AG04450 (cell line): ENCODE results near the gene TNIK. TPM values are rescaled to one million over a fixed set of nuclear protein-coding genes. Genes with fewer than 3 reads are reported as not detected.
A peak's percentile ranks its signal among the peaks of the same experiment; 100 is the strongest.

ENCODE experiments used
- CTCF ChIA-PET: fragments of 300-600, 350-600 bp; formaldehyde crosslinking; extraction: SDS; loops from one replicate; lab custom pipeline; 2022; ENCODE audit warnings: antibody characterized with exemption, inconsistent platforms; lab: Charles Lee
- POLR2A ChIA-PET: fragments of 350-600 bp; formaldehyde crosslinking; extraction: SDS; loops from one replicate; lab custom pipeline; 2021; ENCODE audit warnings: antibody characterized with exemption, inconsistent platforms; lab: Yijun Ruan, JAX
- DNase-seq: peaks from one replicate; pipeline ENCODE4 v3.0.0-alpha.2; 2011; ENCODE audit warnings: low read depth, low spot score
- H3K27ac ChIP-seq: one replicate; pipeline ENCODE4 v1.5.1; 2012; ENCODE audit warnings: low read depth, low read length, control low read depth
- H3K27me3 ChIP-seq: one replicate; pipeline ENCODE4 v1.6.0; 2012; ENCODE audit warnings: low read length; ENCODE audit not compliant: control insufficient read depth, insufficient read depth
- H3K4me3 ChIP-seq: 2 replicates; pipeline ENCODE4 v1.5.1; 2011; ENCODE audit warnings: mild to moderate bottlenecking, low read depth, low read length, control low read depth
- H3K9me3 ChIP-seq: 2 replicates; pipeline ENCODE4 v1.5.1; 2012; ENCODE audit warnings: low read length; ENCODE audit not compliant: control insufficient read depth, insufficient read depth
- polyA plus RNA-seq: library from polyadenylated mRNA; depleted of rRNA; stranded (reverse); fragments of >200 nt; gene quantifications from 2 replicates; pipeline ENCODE4 v1.2.3, GENCODE V29; 2011
- TF ChIP-seq, protein P1 (sequence below): IDR thresholded peaks from 2 replicates; pipeline ENCODE4 v1.5.1; 2011; ENCODE audit warnings: low read depth, low read length, control low read depth, inconsistent platforms

Gene TNIK
- polyA plus RNA-seq, 1 experiment = 9.0 TPM

- POLR2A ChIA-PET = no interaction called here
- DNase-seq = no peak
- TF ChIP-seq, protein P1, sequence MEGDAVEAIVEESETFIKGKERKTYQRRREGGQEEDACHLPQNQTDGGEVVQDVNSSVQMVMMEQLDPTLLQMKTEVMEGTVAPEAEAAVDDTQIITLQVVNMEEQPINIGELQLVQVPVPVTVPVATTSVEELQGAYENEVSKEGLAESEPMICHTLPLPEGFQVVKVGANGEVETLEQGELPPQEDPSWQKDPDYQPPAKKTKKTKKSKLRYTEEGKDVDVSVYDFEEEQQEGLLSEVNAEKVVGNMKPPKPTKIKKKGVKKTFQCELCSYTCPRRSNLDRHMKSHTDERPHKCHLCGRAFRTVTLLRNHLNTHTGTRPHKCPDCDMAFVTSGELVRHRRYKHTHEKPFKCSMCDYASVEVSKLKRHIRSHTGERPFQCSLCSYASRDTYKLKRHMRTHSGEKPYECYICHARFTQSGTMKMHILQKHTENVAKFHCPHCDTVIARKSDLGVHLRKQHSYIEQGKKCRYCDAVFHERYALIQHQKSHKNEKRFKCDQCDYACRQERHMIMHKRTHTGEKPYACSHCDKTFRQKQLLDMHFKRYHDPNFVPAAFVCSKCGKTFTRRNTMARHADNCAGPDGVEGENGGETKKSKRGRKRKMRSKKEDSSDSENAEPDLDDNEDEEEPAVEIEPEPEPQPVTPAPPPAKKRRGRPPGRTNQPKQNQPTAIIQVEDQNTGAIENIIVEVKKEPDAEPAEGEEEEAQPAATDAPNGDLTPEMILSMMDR = no peak
- CTCF ChIA-PET = no interaction called here
- H3K27ac ChIP-seq = no peak overlapping the region
- H3K9me3 ChIP-seq = no peaks in the 10 kb centered on the region
- no peaks in the 10 kb centered on the region for H3K27me3 ChIP-seq
- H3K4me3 ChIP-seq = no peak overlapping the region
These were observed 406.0 kb downstream of the TNIK start for GRCh38 chr3:171054231-171054630.

- Histone ChIP-seq H3K27me3 (no peaks in the 10 kb centered on the region), H3K27ac (no peak overlapping the region), H3K9me3 (no peaks in the 10 kb centered on the region), H3K4me3 (no peak overlapping the region)
- TF ChIP-seq, protein P1 = peak; percentile 77
- no peak for DNase-seq
- CTCF ChIA-PET = interaction anchor here (0.7 to 3.7 kb wide), 21 partner anchors 9 to 1007 kb away, joined by 3 to 30 read pairs (median 4); no protein-coding TSS in a partner anchor
- POLR2A ChIA-PET = no interaction called here
These were observed 410.3 kb downstream of the TNIK start for GRCh38 chr3:171049861-171050444.

- Histone ChIP-seq H3K27ac (no peak overlapping the region), H3K4me3 (no peak overlapping the region), H3K27me3 (no peaks in the 10 kb centered on the region), H3K9me3 (no peaks in the 10 kb centered on the region)
- no peak for DNase-seq
- ChIA-PET POLR2A (no interaction called here), CTCF (interaction anchor here (0.6 to 3.7 kb wide), 2 partner anchors 29 to 84 kb away, joined by 3 to 27 read pairs; no protein-coding TSS in a partner anchor)
- TF ChIP-seq, protein P1 = no peak
These were observed 413.4 kb downstream of the TNIK start for GRCh38 chr3:171046760-171047159.

DNA sequence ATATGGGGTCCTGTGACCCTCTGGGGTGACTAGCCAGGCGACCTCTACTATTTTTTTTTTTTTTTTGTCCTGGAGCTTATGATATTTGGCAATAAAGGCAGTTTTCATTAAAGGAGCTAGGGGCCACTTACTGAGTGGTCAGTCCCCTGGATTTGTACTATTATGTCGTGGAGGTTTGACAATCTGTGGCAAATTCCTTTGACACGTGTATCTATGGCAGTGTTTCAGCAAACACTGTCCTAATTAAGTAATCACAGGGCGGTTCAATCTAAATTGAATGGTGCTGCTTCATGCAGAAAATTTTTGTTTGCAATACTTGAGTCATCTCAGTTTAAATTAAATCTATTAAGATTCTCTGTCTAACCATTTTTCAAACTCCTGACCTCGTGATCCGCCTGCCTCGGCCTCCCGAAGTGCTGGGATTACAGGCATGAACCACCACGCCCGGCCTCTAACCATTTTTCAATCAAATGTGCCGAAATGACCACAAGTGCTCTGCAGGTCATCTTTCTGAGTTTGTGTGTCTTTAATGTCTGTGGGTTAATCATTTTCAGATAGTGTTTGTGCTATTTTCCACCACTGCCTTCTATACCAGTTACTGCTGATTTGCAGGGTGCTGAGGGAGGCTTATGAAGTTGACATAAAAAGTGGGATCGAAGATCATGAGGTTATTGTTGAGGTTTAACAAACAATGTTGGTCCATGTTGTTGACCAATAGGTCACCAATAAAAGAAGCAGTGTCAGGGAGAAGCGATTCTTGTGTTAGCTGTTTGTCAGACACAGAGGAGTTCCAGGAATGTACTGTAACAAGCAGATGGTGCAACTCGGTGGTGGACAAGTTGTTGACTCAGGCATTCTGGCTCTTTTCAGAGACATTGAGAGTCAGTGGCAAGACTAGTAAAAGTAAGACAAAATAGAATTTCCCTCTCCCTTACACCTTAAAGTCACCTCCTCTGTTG is 415.1 kb downstream of the TNIK start:
- POLR2A ChIA-PET = interaction anchor here (0.5 kb wide), 1 partner anchor 11 kb away, joined by 4 read pairs; no protein-coding TSS in a partner anchor
- Histone ChIP-seq H3K4me3 (no peak overlapping the region), H3K9me3 (no peaks in the 10 kb centered on the region), H3K27me3 (no peaks in the 10 kb centered on the region), H3K27ac (no peak overlapping the region)
- TF ChIP-seq, protein P1 = no peak
- no peak for DNase-seq
- CTCF ChIA-PET = interaction anchor here (1.0 kb wide), 1 partner anchor 83 kb away, joined by 4 read pairs; no protein-coding TSS in a partner anchor
